Panc1 (cell line): ENCODE data around the gene DPM2. TPM values are rescaled to one million over a fixed set of nuclear protein-coding genes. Genes with fewer than 3 reads are reported as not detected.

Source experiments
- ATAC-seq: fragments of 200-7000 bp; cut with Tn5 transposase; 2 replicates; pipeline ENCODE4 v1.9.1; 2020; ENCODE audit warnings: mild to moderate bottlenecking, moderate library complexity
- BruUV-seq: library from RNA; stranded (reverse); fragments of 400-500 nt; replicated peaks from 2 replicates; lab custom pipeline; 2021; lab: Mats Ljungman, UMichigan
- CTCF ChIA-PET: fragments of 300-600 bp; sonication (Branson Sonifier 250); formaldehyde crosslinking; loops from one replicate; lab custom pipeline; 2022; ENCODE audit warnings: antibody characterized with exemption; lab: Charles Lee
- POLR2A ChIA-PET: fragments of 300-600 bp; sonication (Branson Sonifier 250); formaldehyde crosslinking; loops from one replicate; lab custom pipeline; 2022; ENCODE audit warnings: antibody characterized with exemption; lab: Charles Lee
- DNase-seq: peaks from one replicate; pipeline ENCODE4 v3.0.0-alpha.2; 2010; ENCODE audit warnings: low read depth, low spot score
- H3K27ac ChIP-seq: 2 replicates; pipeline ENCODE4 v1.5.1; 2011; ENCODE audit warnings: mild to moderate bottlenecking, low read length, inconsistent platforms
- H3K27me3 ChIP-seq: fragments of 200-500 bp; sonication (Bioruptor generic); 2 replicates; pipeline ENCODE4 v1.6.0; 2014; ENCODE audit warnings: low read length, inconsistent platforms; ENCODE audit not compliant: control insufficient read depth, insufficient read depth
- H3K36me3 ChIP-seq: fragments of 200-500 bp; sonication (Bioruptor generic); 2 replicates; pipeline ENCODE4 v1.5.1; 2014; ENCODE audit warnings: inconsistent platforms, mild to moderate bottlenecking, low read length, moderate library complexity; ENCODE audit not compliant: control insufficient read depth, insufficient read depth
- H3K4me1 ChIP-seq: 2 replicates; pipeline ENCODE4 v1.5.1; 2011; ENCODE audit warnings: inconsistent platforms, mild to moderate bottlenecking, low read length, moderate library complexity; ENCODE audit not compliant: control insufficient read depth, insufficient read depth
- H3K4me3 ChIP-seq, 2 experiments: 2 replicates each; pipeline ENCODE4 v1.5.1; 2011 to 2012; ENCODE audit warnings: low read depth in 2 of 2, low read length in 2 of 2, mild to moderate bottlenecking in 2 of 2, inconsistent platforms in 1 of 2, moderate library complexity in 1 of 2
- H3K9me3 ChIP-seq: fragments of 200-500 bp; sonication (Bioruptor generic); 2 replicates; pipeline ENCODE4 v1.5.1; 2014; ENCODE audit warnings: low read depth, mild to moderate bottlenecking, inconsistent platforms, low read length, moderate library complexity; ENCODE audit not compliant: control insufficient read depth, insufficient read depth
- CTCF ChIP-seq: fragments of 450-650 bp; IDR thresholded peaks from 2 replicates; pipeline ENCODE4 v1.5.1; 2017; ENCODE audit warnings: mild to moderate bottlenecking
- POLR2AphosphoS5 ChIP-seq: IDR thresholded peaks from 2 replicates; pipeline ENCODE4 v1.6.1; 2012; ENCODE audit warnings: mild to moderate bottlenecking, low read depth, low read length, moderate library complexity
- REST ChIP-seq, 2 experiments: IDR thresholded peaks; 2 replicates each; pipeline ENCODE4 v1.6.1; 2011 to 2012; ENCODE audit warnings: low read depth in 2 of 2, control low read depth in 1 of 2, low read length in 1 of 2, mild to moderate bottlenecking in 1 of 2, moderate library complexity in 1 of 2; ENCODE audit not compliant: insufficient read depth in 1 of 2
- SIN3A ChIP-seq: IDR thresholded peaks from 2 replicates; pipeline ENCODE4 v1.6.1; 2012; ENCODE audit warnings: low read depth, mild to moderate bottlenecking, low read length, moderate library complexity, borderline replicate concordance; ENCODE audit not compliant: insufficient read depth
- TCF7L2 ChIP-seq: IDR thresholded peaks from 2 replicates; pipeline ENCODE4 v1.6.1; 2011; ENCODE audit warnings: mild to moderate bottlenecking, low read depth, low read length, inconsistent platforms
- in situ Hi-C: cut with HindIII; loops from 2 replicates; pipeline ENCODE4 v1.10.0; 2016; ENCODE audit warnings: low sequenced_read_pairs, low pct_unique_long_range_greater_than_20kb
- intact Hi-C: fragments of 100-400 bp; cut with micrococcal nuclease; formaldehyde crosslinking; loops from one replicate; pipeline ENCODE4 v1.10.0; 2022; ENCODE audit not compliant: unreplicated experiment
- total RNA-seq: library from RNA; stranded (reverse); gene quantifications from one replicate; pipeline ENCODE4 v1.2.1, GENCODE V29; 2021; ENCODE audit not compliant: unreplicated experiment

DPM2 gene
- total RNA-seq, 1 experiment from 2014 or later: 58.7 TPM

GRCh38 chr9:127971357-127972235, 33.9 kb upstream of the DPM2 start:
- peak overlapping the region; percentile 94 for H3K27ac ChIP-seq
- BruUV-seq: no TSS peak
- H3K36me3 ChIP-seq: no peaks in the 10 kb centered on the region; the same call in 1 of the 2 replicates
- H3K4me3 ChIP-seq: peak overlapping the region; percentile 94 to 98
- H3K27me3 ChIP-seq: no peaks in the 10 kb centered on the region
- ChIA-PET CTCF (no interaction called here), POLR2A (no interaction called here)
- in situ Hi-C loops (no loop called here), intact Hi-C loops (loop anchor here (5.0 kb wide), 1 partner anchor 56 kb away; no protein-coding TSS in a partner anchor)
- no peak for ATAC-seq
- H3K9me3 ChIP-seq: no peaks in the 10 kb centered on the region
- DNase-seq: no peak
- TF ChIP-seq POLR2AphosphoS5: no peak; the same call in 1 of the 2 replicates
- no peak for TF ChIP-seq REST (IDR thresholded peaks at IDR 0.05; ENCODE audit: insufficient read depth in 1 of 2, low read depth in 2 of 2, low read length in 1 of 2)
- no peak for TF ChIP-seq CTCF
- no peak for TF ChIP-seq TCF7L2
- TF ChIP-seq SIN3A: no peak
- peaks cover 81% of the 10 kb centered on the region for H3K4me1 ChIP-seq

GRCh38 chr9:127970401-127971313, 33.0 kb upstream of the DPM2 start:
- Histone ChIP-seq H3K27ac (peak overlapping the region; percentile 94), H3K4me3 (peak overlapping the region; percentile 0 to 98), H3K4me1 (peaks cover 86% of the 10 kb centered on the region), H3K27me3 (no peaks in the 10 kb centered on the region), H3K9me3 (no peaks in the 10 kb centered on the region), H3K36me3 (no peaks in the 10 kb centered on the region)
- ChIA-PET POLR2A (no interaction called here), CTCF (no interaction called here)
- ATAC-seq (no peak), DNase-seq (no peak)
- intact Hi-C loops: loop anchor here (5.0 kb wide), 1 partner anchor 57 kb away; no protein-coding TSS in a partner anchor
- TSS peak; percentile 18 for BruUV-seq
- in situ Hi-C loops: no loop called here
- TF ChIP-seq POLR2AphosphoS5: no peak
- no peak for TF ChIP-seq CTCF
- TF ChIP-seq TCF7L2: no peak
- no peak for TF ChIP-seq REST (IDR thresholded peaks at IDR 0.05; ENCODE audit: insufficient read depth in 1 of 2, low read depth in 2 of 2, low read length in 1 of 2)
- TF ChIP-seq SIN3A: no peak
